Neuronal stem cell (in vitro differentiated cells): ENCODE data around the gene AUTS2.

Experiments
- DNase-seq: peaks from one replicate; pipeline ENCODE4 v3.0.0-alpha.2; 2013; ENCODE audit warnings: low spot score
- H2AFZ ChIP-seq: one replicate; pipeline ENCODE4 v1.6.1; 2013; ENCODE audit warnings: mild to moderate bottlenecking, low read length, inconsistent platforms
- H2AK5ac ChIP-seq: 2 replicates; pipeline ENCODE4 v1.6.1; 2013; ENCODE audit warnings: low read depth, mild to moderate bottlenecking, inconsistent platforms, low read length, moderate library complexity, mixed read lengths
- H2BK120ac ChIP-seq: 2 replicates; pipeline ENCODE4 v1.6.1; 2013; ENCODE audit warnings: low read depth, mild to moderate bottlenecking, inconsistent platforms, low read length, moderate library complexity, mixed read lengths
- H2BK12ac ChIP-seq: one replicate; pipeline ENCODE4 v1.6.1; 2013; ENCODE audit warnings: low read length, inconsistent platforms
- H2BK15ac ChIP-seq: 2 replicates; pipeline ENCODE4 v1.6.1; 2013; ENCODE audit warnings: mild to moderate bottlenecking, low read length, inconsistent platforms, mixed read lengths
- H2BK5ac ChIP-seq: one replicate; pipeline ENCODE4 v1.6.1; 2013; ENCODE audit warnings: inconsistent platforms, mild to moderate bottlenecking, low read length, moderate library complexity
- H3K14ac ChIP-seq: one replicate; pipeline ENCODE4 v1.6.1; 2013; ENCODE audit warnings: low read length, inconsistent platforms
- H3K18ac ChIP-seq: 2 replicates; pipeline ENCODE4 v1.6.1; 2013; ENCODE audit warnings: low read length, inconsistent platforms
- H3K23ac ChIP-seq: 2 replicates; pipeline ENCODE4 v1.6.1; 2013; ENCODE audit warnings: low read depth, mild to moderate bottlenecking, mixed read lengths, low read length, inconsistent platforms; ENCODE audit not compliant: poor library complexity
- H3K27ac ChIP-seq: replicated peaks from 3 replicates; pipeline ENCODE4 v1.5.1; 2013; ENCODE audit warnings: low read length, inconsistent platforms
- H3K27me3 ChIP-seq, 3 experiments: 2 replicates each; pipeline ENCODE4 v1.6.1; 2013; ENCODE audit warnings: low read length in 3 of 3, mild to moderate bottlenecking in 2 of 3, inconsistent platforms in 1 of 3, low read depth in 1 of 3, mixed read lengths in 1 of 3, moderate library complexity in 1 of 3; ENCODE audit not compliant: control insufficient read depth in 3 of 3, insufficient read depth in 3 of 3
- H3K36me3 ChIP-seq, 2 donors: replicated peaks in 1 of 2; 2 replicates each; pipeline ENCODE4 v1.6.1; 2013; ENCODE audit warnings: low read length in 2 of 2; ENCODE audit not compliant: control insufficient read depth in 2 of 2, insufficient read depth in 2 of 2
- H3K4ac ChIP-seq: 2 replicates; pipeline ENCODE4 v1.6.1; 2013; ENCODE audit warnings: inconsistent platforms, mild to moderate bottlenecking, low read length, moderate library complexity
- H3K4me1 ChIP-seq, 2 donors: 1 replicate in 1 of 2; 2 replicates in 1 of 2; pipeline ENCODE4 v1.6.1; 2013; ENCODE audit warnings: low read length in 2 of 2, low read depth in 1 of 2; ENCODE audit not compliant: control insufficient read depth in 2 of 2, insufficient read depth in 1 of 2
- H3K4me2 ChIP-seq: one replicate; pipeline ENCODE4 v1.6.1; 2013; ENCODE audit warnings: mild to moderate bottlenecking, low read length, inconsistent platforms; ENCODE audit not compliant: insufficient read depth, poor library complexity, severe bottlenecking
- H3K4me3 ChIP-seq, 2 donors: 2 replicates each; pipeline ENCODE4 v1.5.1; 2013; ENCODE audit warnings: low read length in 2 of 2, mild to moderate bottlenecking in 2 of 2, inconsistent platforms in 1 of 2, moderate library complexity in 1 of 2
- H3K79me1 ChIP-seq: one replicate; pipeline ENCODE4 v1.6.1; 2013; ENCODE audit warnings: low read depth, mild to moderate bottlenecking, inconsistent platforms, low read length, moderate library complexity
- H3K9ac ChIP-seq: one replicate; pipeline ENCODE4 v1.6.1; 2013; ENCODE audit warnings: mild to moderate bottlenecking, low read depth, low read length, inconsistent platforms; ENCODE audit not compliant: poor library complexity
- H3K9me3 ChIP-seq, 2 donors: replicated peaks in 1 of 2; 2 replicates each; pipeline versions ENCODE3 to v1.6.1; 2013; ENCODE audit warnings: low read length in 2 of 2, mild to moderate bottlenecking in 2 of 2, inconsistent platforms in 1 of 2, low read depth in 1 of 2, mixed read lengths in 1 of 2, moderate library complexity in 1 of 2; ENCODE audit not compliant: control insufficient read depth in 2 of 2, insufficient read depth in 1 of 2
- H4K8ac ChIP-seq: one replicate; pipeline ENCODE4 v1.6.1; 2013; ENCODE audit warnings: low read depth, mild to moderate bottlenecking, inconsistent platforms, low read length, moderate library complexity
- H4K91ac ChIP-seq: one replicate; pipeline ENCODE4 v1.6.1; 2013; ENCODE audit warnings: low read length, low read depth, mild to moderate bottlenecking, inconsistent platforms; ENCODE audit not compliant: poor library complexity
- WGBS, 2 donors: extraction: QIAGEN DNeasy Blood & Tissue Kit; methylation state at CpG; one replicate each; pipeline ENCODE4 v1.1.7; 2013; ENCODE audit warnings: missing lambda C conversion rate in 2 of 2, mixed read lengths in 1 of 2; ENCODE audit not compliant: insufficient read length in 2 of 2, insufficient replicate concordance in 1 of 2; ENCODE audit errors: extremely low coverage in 2 of 2; 5-methylcytosine and 5-hydroxymethylcytosine counted together

Gene AUTS2

GRCh38 chr7:70018700-70019099 is 420.4 kb downstream of the AUTS2 start:
- no peaks in the 10 kb centered on the region for H3K36me3 ChIP-seq
- H3K4ac ChIP-seq: no peak overlapping the region
- H3K14ac ChIP-seq: no peak overlapping the region
- no peak overlapping the region for H3K4me3 ChIP-seq
- no CpG with 5 or more reads among the region's 1 CpG for WGBS, 2 donors
- H3K9me3 ChIP-seq: no peaks in the 10 kb centered on the region
- no peak overlapping the region for H2AK5ac ChIP-seq
- H3K27ac ChIP-seq: no peak overlapping the region
- no peaks in the 10 kb centered on the region for H3K27me3 ChIP-seq
- H3K79me1 ChIP-seq: no peaks in the 10 kb centered on the region
- no peak overlapping the region for H2AFZ ChIP-seq
- no peak overlapping the region for H4K8ac ChIP-seq
- no peak overlapping the region for H3K4me2 ChIP-seq
- no peak overlapping the region for H2BK15ac ChIP-seq
- no peak overlapping the region for H4K91ac ChIP-seq
- no peak for DNase-seq
- H3K23ac ChIP-seq: no peak overlapping the region
- H3K18ac ChIP-seq: no peak overlapping the region
- H2BK12ac ChIP-seq: no peak overlapping the region
- H2BK5ac ChIP-seq: no peak overlapping the region
- H2BK120ac ChIP-seq: no peak overlapping the region
- H3K9ac ChIP-seq: no peak overlapping the region
- H3K4me1 ChIP-seq: peaks cover 7 to 36% of the 10 kb centered on the region in 2 donors

DNA sequence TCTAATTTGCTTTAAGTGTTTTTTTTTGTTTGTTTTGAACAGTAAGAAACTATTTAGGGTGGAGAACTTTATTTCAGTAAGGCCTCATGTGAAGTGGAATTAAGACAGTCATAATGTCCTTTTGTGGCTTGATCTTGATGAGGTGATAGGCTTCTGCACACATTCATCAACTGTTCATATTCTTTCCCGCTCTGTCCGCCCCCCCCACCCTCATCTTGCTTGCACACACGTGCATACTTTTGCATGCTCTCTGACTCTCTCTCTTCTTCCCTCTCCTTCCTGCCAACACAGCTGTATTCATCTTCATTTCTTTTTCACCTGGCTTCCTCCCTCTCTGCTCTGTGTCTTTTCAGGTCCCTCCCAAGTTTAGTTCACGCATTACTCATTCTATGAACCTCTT is 429.6 kb downstream of the AUTS2 start:
- Histone ChIP-seq H3K4ac (no peak overlapping the region), H3K14ac (no peak overlapping the region), H3K9me3 (peaks cover 0 to 7% of the 10 kb centered on the region in 2 donors), H3K4me2 (no peak overlapping the region), H3K36me3 (no peaks in the 10 kb centered on the region), H2AFZ (no peak overlapping the region), H2BK15ac (no peak overlapping the region), H3K27me3 (no peaks in the 10 kb centered on the region), H2AK5ac (no peak overlapping the region), H4K91ac (no peak overlapping the region), H2BK120ac (no peak overlapping the region), H3K9ac (no peak overlapping the region), H3K23ac (no peak overlapping the region), H3K27ac (no peak overlapping the region), H2BK5ac (no peak overlapping the region), H2BK12ac (no peak overlapping the region), H3K4me3 (no peak overlapping the region), H3K4me1 (peaks cover 4 to 5% of the 10 kb centered on the region in 2 donors), H3K79me1 (no peaks in the 10 kb centered on the region), H3K18ac (no peak overlapping the region), H4K8ac (no peak overlapping the region)
- DNase-seq: no peak
- no CpG with 5 or more reads among the region's 4 CpGs for WGBS, 2 donors

GRCh38 chr7:70028620-70029019 is 430.3 kb downstream of the AUTS2 start:
- no peak overlapping the region for H3K27ac ChIP-seq
- H3K4ac ChIP-seq: no peak overlapping the region
- H3K9me3 ChIP-seq: peaks cover 0 to 7% of the 10 kb centered on the region in 2 donors
- H2AK5ac ChIP-seq: no peak overlapping the region
- DNase-seq: no peak
- no peaks in the 10 kb centered on the region for H3K27me3 ChIP-seq
- no peak overlapping the region for H4K8ac ChIP-seq
- no peak overlapping the region for H2BK15ac ChIP-seq
- no peak overlapping the region for H3K23ac ChIP-seq
- H2BK120ac ChIP-seq: no peak overlapping the region
- H4K91ac ChIP-seq: no peak overlapping the region
- no peaks in the 10 kb centered on the region for H3K79me1 ChIP-seq
- H3K4me1 ChIP-seq: peaks cover 4 to 5% of the 10 kb centered on the region in 2 donors
- no peak overlapping the region for H3K4me2 ChIP-seq
- no peak overlapping the region for H2BK5ac ChIP-seq
- H3K9ac ChIP-seq: no peak overlapping the region
- no peak overlapping the region for H2BK12ac ChIP-seq
- no peak overlapping the region for H3K4me3 ChIP-seq
- no peak overlapping the region for H3K18ac ChIP-seq
- no peaks in the 10 kb centered on the region for H3K36me3 ChIP-seq
- H2AFZ ChIP-seq: no peak overlapping the region
- WGBS, 2 donors: no CpG with 5 or more reads among the region's 2 CpGs
- no peak overlapping the region for H3K14ac ChIP-seq

DNA sequence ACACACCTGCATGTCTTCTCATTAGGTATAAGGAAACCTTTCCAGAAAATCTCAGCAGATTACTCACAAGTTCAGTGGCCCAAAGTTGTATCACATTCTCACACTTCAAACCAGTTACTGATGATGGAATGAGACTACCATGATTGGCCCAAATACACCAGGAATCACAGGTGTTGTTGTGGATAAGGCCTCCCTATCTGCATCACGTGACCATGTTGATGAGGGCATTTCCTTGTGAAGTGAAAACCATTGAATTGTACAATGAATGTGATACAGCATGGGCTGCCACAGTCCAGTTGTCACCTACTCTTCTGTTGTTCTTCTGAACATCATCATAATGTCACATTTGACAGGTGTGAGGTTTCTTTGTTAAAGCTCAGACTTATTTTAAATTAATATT is 431.7 kb downstream of the AUTS2 start:
- Histone ChIP-seq H3K18ac (no peak overlapping the region), H4K91ac (no peak overlapping the region), H2BK120ac (no peak overlapping the region), H3K23ac (no peak overlapping the region), H3K4me3 (no peak overlapping the region), H2BK5ac (no peak overlapping the region), H3K4me1 (peaks cover 4 to 8% of the 10 kb centered on the region in 2 donors), H3K9ac (no peak overlapping the region), H3K27ac (no peak overlapping the region), H3K4ac (no peak overlapping the region), H2BK15ac (no peak overlapping the region), H3K79me1 (no peaks in the 10 kb centered on the region), H3K14ac (no peak overlapping the region), H2BK12ac (no peak overlapping the region), H2AK5ac (no peak overlapping the region), H3K4me2 (no peak overlapping the region), H3K9me3 (peaks cover 0 to 7% of the 10 kb centered on the region in 2 donors), H4K8ac (no peak overlapping the region), H3K36me3 (no peaks in the 10 kb centered on the region), H3K27me3 (no peaks in the 10 kb centered on the region), H2AFZ (no peak overlapping the region)
- no CpG with 5 or more reads among the region's 1 CpG for WGBS, 2 donors
- no peak for DNase-seq
